ENCODE measurements around the gene POLN.
"Not testable (repeated sequence)": the region's sequence is repeated elsewhere in the genome, so short reads cannot be mapped to it uniquely, and the experiment has no call there.

Gene POLN

GRCh38 chr4:2275044-2275397 lies 33.1 kb upstream of the POLN start:
- not testable (repeated sequence) for DNase-seq

GRCh38 chr4:2274320-2275043 lies 32.6 kb upstream of the POLN start:
- DNase-seq = no peak

GRCh38 chr4:2273657-2274319 lies 31.9 kb upstream of the POLN start:
- DNase-seq = no peak

- no peak for DNase-seq
Measured at GRCh38 chr4:2273221-2273620, 31.3 kb upstream of the POLN start.

- DNase-seq = no peak
Measured at GRCh38 chr4:2272828-2273120, 30.9 kb upstream of the POLN start.

- DNase-seq = no peak
Measured at GRCh38 chr4:2272026-2272827, 30.3 kb upstream of the POLN start.

- no peak for DNase-seq
Measured at GRCh38 chr4:2271279-2272025, 29.5 kb upstream of the POLN start.

DNA sequence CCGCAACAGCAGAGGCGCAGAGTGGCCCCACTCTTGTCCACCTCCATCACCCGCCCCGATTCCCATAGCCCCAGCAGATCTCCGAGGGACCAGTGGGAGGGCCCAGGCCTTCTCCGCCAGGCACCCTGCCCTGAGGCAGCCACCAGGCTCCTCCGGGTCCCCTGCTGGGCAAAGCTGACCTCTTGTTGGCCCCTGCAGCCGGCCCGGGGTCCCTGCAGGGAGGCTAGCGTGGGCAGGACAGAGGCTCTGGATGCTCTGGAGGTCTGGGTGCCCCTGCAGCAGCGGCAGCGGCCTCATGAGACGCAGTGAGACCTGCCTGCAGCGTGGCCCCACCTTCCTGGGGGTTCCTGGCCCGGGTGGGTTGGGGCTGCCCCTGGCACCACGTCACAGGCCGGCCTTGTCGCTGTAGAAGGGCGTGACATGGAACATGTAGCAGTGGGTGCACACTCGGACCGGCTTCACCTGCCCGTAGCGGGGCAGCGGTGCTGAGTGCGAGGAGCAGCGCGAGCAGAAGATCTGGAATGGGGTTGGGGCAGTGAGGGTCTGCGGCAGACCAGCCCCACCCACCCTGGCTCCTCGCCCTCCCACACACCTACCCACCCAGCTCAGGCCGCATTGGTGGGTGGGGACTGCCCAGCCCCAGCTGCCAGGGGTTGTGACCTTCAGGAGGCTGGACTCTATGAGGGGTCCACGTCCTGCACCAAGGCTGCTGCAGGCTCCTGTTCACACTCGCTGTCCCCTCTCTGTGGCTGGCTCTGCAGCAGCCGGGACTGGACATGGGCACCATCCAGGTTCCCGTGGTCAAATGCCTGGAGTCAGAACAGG lies 28.6 kb upstream of the POLN start:
- DNase-seq = no peak

- DNase-seq = no peak
Measured at GRCh38 chr4:2269618-2270163, 27.8 kb upstream of the POLN start.

GRCh38 chr4:2269206-2269531 lies 27.2 kb upstream of the POLN start:
- DNase-seq = no peak

DNA sequence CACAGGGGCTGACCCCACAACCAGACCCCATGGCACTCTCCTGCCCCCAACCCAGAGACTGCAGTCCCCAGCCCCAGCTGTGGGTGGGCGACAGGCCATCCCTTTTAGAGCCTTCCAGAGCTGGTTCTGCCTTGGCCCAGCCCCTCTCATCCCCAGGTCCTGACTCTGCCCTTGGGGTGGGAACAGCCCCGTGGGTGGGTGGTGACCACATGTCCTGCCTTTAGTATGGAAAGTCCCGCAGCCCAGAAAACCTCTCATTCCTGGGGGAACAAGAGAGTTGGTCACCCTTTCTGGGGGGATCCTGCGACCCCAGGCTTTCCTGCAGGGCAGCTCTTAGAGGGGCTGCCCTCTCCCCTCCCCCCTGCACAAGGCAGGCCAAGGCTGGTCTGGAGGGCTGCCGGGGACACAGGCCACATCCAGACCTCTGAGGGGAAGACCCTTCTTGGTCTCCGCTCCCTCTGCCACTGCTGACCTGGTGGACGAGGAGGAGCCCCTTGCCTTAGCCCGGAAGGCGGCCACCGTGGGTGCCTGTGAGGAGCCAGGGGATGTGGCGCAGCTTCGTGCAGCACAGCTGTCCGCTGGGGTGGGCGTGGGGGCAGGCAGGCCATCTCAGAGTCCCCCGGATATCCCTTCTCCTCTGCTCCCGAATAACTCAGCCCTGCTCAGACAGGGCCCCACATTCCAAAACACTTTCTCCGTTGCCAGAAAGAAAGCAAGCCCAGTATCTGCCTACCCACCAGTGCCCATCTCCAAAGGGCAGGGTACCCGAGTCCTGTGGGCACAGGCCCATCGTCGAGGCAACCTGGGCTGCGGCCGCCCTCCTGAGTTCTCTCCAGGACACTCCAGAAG lies 26.7 kb upstream of the POLN start:
- DNase-seq = no peak

GRCh38 chr4:2267841-2268240 lies 25.9 kb upstream of the POLN start:
- no peak for DNase-seq

DNA sequence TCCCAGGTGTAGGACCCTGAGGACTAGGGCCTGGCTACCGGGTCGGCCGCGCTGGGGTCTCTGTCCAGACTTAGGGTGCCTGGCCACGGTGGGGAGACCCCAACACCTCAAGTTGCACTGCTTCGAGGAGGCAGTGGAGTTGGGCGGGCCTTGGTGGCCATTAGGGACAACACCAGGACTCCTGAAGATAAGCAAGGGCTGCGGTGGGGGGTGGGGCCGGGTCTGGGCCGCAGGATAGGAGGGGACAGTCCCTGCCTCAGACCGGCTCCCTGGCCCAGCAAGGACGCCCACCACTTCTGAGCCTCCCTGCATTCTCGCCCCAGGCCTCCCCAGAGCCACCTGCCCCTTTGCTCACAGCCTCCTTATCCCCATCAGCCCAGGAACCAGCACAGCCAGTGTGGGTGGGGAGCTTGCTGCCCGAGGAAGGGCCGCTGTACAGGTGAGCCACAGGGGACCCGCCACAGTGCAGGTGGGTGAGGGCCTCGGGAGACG lies 25.4 kb upstream of the POLN start:
- no peak for DNase-seq

- DNase-seq = no peak
Measured at GRCh38 chr4:2266821-2267220, 24.9 kb upstream of the POLN start.

DNA sequence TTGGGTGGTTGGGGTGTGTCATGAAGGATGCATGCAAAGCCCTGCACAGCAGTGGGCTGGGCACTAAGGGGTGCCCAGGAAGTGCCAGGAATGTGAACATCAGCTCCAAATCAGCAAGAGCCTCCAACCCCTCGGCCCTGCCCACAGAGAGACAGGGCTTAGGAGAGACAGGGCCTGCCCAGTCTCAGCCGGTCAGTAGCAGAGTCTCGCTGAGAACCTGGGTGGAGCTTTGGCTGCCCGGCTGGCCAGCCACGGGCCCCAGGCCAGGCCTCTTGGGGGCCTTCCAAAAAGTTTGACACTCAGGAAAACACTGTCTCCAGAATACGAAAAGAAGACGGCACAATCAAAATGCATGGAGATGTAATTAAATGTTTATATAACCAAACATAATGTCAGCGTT lies 24.3 kb upstream of the POLN start:
- peak; percentile 67 for DNase-seq

DNA sequence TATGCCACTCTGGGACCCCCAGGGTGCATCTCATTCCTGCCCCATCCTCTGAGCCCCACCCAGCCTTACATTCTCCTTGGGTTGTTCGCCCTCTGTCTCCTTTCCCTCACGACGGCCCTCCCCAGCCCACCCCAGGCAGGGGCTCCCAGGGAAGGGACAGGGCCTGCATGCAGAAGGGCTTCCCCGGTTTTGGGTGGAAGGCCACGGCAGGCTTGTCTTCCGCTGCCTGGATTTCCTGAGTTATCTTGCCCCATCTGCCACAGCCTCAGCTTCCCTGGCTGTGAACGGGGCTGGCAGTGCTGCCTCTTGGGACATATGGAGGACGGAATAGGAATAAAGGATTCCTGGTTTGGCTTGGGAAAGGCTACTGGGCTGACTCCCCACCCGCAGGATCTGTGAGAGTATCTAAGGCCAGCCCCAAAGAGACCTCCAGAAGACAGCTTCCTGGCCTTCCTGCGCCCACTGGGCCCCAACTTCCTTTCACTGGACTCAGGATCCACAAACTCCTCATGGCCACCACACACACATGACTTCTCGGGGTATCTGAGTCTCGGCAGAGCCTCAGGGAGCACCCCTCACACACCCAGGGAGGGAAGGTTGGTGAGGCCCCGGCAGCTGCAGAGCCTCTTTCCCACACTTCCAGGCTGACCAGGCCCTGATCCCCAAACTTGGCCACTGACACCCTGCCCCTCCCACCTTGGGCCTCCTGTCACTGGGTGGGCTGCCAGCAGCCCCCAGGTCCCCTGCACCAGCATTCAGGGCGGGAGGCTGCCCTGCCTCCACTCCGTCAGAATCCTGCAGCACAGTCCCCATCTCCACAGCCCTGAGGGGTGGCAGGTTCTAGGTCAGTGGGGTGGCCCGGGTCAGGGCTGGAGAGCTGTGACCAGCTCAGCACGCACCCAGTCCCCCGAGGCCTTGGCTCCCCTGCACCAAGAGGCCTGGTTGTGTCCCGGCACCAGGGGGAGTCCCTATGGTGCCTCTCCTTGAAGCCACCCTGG lies 23.5 kb upstream of the POLN start:
- no peak for DNase-seq

- DNase-seq = no peak
Measured at GRCh38 chr4:2264481-2265041, 22.6 kb upstream of the POLN start.

GRCh38 chr4:2263926-2264321 lies 22.0 kb upstream of the POLN start:
- DNase-seq = no peak

DNA sequence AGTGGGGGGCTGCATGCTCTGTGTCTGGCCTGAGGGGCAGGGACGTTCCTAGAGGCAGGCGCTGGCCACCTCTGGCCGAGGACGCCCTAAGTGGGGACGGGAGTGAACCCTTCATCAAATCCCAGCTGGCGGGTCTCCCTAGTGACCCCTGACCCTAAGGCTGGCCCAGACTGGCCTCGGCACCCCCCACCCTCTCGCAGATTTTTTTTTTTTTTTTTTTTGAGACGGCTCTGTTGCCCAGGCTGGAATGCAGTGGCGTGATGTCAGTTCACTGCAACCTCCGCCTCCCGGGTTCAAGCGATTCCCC lies 21.0 kb upstream of the POLN start:
- no peak for DNase-seq

Data from right forelimb (tissue), 1 donor.